ENCODE results near the gene SEC24D.
"Not testable (repeated sequence)": the region's sequence is repeated elsewhere in the genome, so short reads cannot be mapped to it uniquely, and the experiment has no call there.

SEC24D gene

GRCh38 chr4:118835571-118836300 is at the start of gene SEC24D:
Gene SEC24D (minus strand): TSS chr4:118836126. CDS start chr4:118833696, 2,430 bp downstream.
- peak; percentile 3 to 92 (median 73) for DNase-seq

GRCh38 chr4:118884716-118885115 is 48.8 kb upstream of the SEC24D start:
- no peak for DNase-seq

GRCh38 chr4:118883861-118884260 is 47.9 kb upstream of the SEC24D start:
- no peak for DNase-seq

- DNase-seq, result no peak
Measured at GRCh38 chr4:118881512-118882146, 45.7 kb upstream of the SEC24D start.

GRCh38 chr4:118879409-118879808 is 43.5 kb upstream of the SEC24D start:
- DNase-seq, result no peak

- DNase-seq, result not testable (repeated sequence)
Measured at GRCh38 chr4:118878507-118878906, 42.6 kb upstream of the SEC24D start.

GRCh38 chr4:118877797-118878196 is 41.9 kb upstream of the SEC24D start:
- no peak for DNase-seq

GRCh38 chr4:118872181-118872580 is 36.3 kb upstream of the SEC24D start:
- DNase-seq, result no peak

- no peak for DNase-seq
Measured at GRCh38 chr4:118869808-118870342, 33.9 kb upstream of the SEC24D start.

- no peak for DNase-seq
Measured at GRCh38 chr4:118867311-118868067, 31.6 kb upstream of the SEC24D start.

GRCh38 chr4:118866442-118866841 is 30.5 kb upstream of the SEC24D start:
- no peak for DNase-seq

GRCh38 chr4:118865091-118865708 is 29.3 kb upstream of the SEC24D start:
- DNase-seq, result peak in 2 of 14 donors; percentile 3 to 33

- no peak for DNase-seq
Measured at GRCh38 chr4:118858779-118859178, 22.9 kb upstream of the SEC24D start.

GRCh38 chr4:118857760-118858159 is 21.8 kb upstream of the SEC24D start:
- DNase-seq, result no peak

- no peak for DNase-seq
Measured at GRCh38 chr4:118850488-118851173, 14.7 kb upstream of the SEC24D start.

- DNase-seq, result no peak
Measured at GRCh38 chr4:118849867-118850487, 14.1 kb upstream of the SEC24D start.

GRCh38 chr4:118848901-118849300 is 13.0 kb upstream of the SEC24D start:
- no peak for DNase-seq

GRCh38 chr4:118848242-118848641 is 12.3 kb upstream of the SEC24D start:
- DNase-seq, result no peak

- DNase-seq, result no peak
Measured at GRCh38 chr4:118846979-118847378, 11.1 kb upstream of the SEC24D start.

GRCh38 chr4:118845552-118846050 is 9.7 kb upstream of the SEC24D start:
- no peak for DNase-seq

GRCh38 chr4:118843237-118843636 is 7.3 kb upstream of the SEC24D start:
- DNase-seq, result no peak
